H4 (cell line): ENCODE measurements around the gene WDFY4. TPM values are rescaled to one million over a fixed set of nuclear protein-coding genes. Genes with fewer than 3 reads are reported as not detected.

ENCODE experiments used
- DNase-seq: peaks from one replicate; pipeline ENCODE4 v3.0.0-alpha.2; 2015; ENCODE audit warnings: low spot score
- total RNA-seq: library from RNA; depleted of rRNA; stranded (reverse); fragments of >200 nt; shearing (Covaris generic); gene quantifications from 2 replicates; pipeline ENCODE4 v1.2.3, GENCODE V29; 2014

Gene WDFY4
- total RNA-seq, 1 experiment from 2014 or later: not detected

- no peak for DNase-seq
These were observed 132.5 kb downstream of the WDFY4 start for GRCh38 chr10:48817141-48817540.

- no peak for DNase-seq
These were observed 133.4 kb downstream of the WDFY4 start for GRCh38 chr10:48818081-48818480.

GRCh38 chr10:48818861-48819520, 134.3 kb downstream of the WDFY4 start:
- DNase-seq: no peak

- no peak for DNase-seq
These were observed 135.1 kb downstream of the WDFY4 start for GRCh38 chr10:48819783-48820182.

- no peak for DNase-seq
These were observed 135.6 kb downstream of the WDFY4 start for GRCh38 chr10:48820231-48820630.

- DNase-seq: no peak
These were observed 136.0 kb downstream of the WDFY4 start for GRCh38 chr10:48820699-48821098.

GRCh38 chr10:48821111-48821510, 136.4 kb downstream of the WDFY4 start:
- DNase-seq: no peak

- DNase-seq: no peak
These were observed 137.0 kb downstream of the WDFY4 start for GRCh38 chr10:48821692-48822091.

- DNase-seq: no peak
These were observed 149.0 kb downstream of the WDFY4 start for GRCh38 chr10:48833674-48834073.

- DNase-seq: no peak
These were observed 149.7 kb downstream of the WDFY4 start for GRCh38 chr10:48834189-48834965.

- DNase-seq: no peak
These were observed 151.1 kb downstream of the WDFY4 start for GRCh38 chr10:48835781-48836180.

GRCh38 chr10:48836605-48837004, 151.9 kb downstream of the WDFY4 start:
- no peak for DNase-seq

- DNase-seq: no peak
These were observed 154.2 kb downstream of the WDFY4 start for GRCh38 chr10:48838834-48839233.

GRCh38 chr10:48839809-48840679, 155.4 kb downstream of the WDFY4 start:
- DNase-seq: no peak

- DNase-seq: no peak
These were observed 157.6 kb downstream of the WDFY4 start for GRCh38 chr10:48842231-48842630.

- no peak for DNase-seq
These were observed 158.5 kb downstream of the WDFY4 start for GRCh38 chr10:48843198-48843597.

- no peak for DNase-seq
These were observed 159.9 kb downstream of the WDFY4 start for GRCh38 chr10:48844616-48845015.

- DNase-seq: no peak
These were observed 160.8 kb downstream of the WDFY4 start for GRCh38 chr10:48845512-48845911.

GRCh38 chr10:48847691-48848090, 163.0 kb downstream of the WDFY4 start:
- DNase-seq: no peak

- DNase-seq: no peak
These were observed 172.2 kb downstream of the WDFY4 start for GRCh38 chr10:48856855-48857254.

- DNase-seq: no peak
These were observed 187.6 kb downstream of the WDFY4 start for GRCh38 chr10:48872234-48872633.

- DNase-seq: no peak
These were observed 193.4 kb downstream of the WDFY4 start for GRCh38 chr10:48878091-48878490.
